ENCODE measurements around the gene OR2AJ1.

The OR2AJ1 gene

GRCh38 chr1:247924868-247925267, at the start of gene OR2AJ1:
OR2AJ1 (plus strand) TSS chr1:247924889; CDS start chr1:247933769, 8,880 bp downstream.
- H3K27me3 ChIP-seq (ENCODE audit: control insufficient read depth, low read length): no peaks in the 10 kb centered on the region
- H3K79me2 ChIP-seq (ENCODE audit: control insufficient read depth, low read length): no peaks in the 10 kb centered on the region
- no peak within 1 kb of the TSS for H3K27ac ChIP-seq (ENCODE audit: low read depth, low read length)
- H3K9me3 ChIP-seq (ENCODE audit: control insufficient read depth, insufficient read depth, low read length): no peaks in the 10 kb centered on the region
- TF ChIP-seq EZH2phosphoT487 (IDR thresholded peaks at IDR 0.05; ENCODE audit: borderline replicate concordance, low read length) (no peak), CTCF (IDR thresholded peaks at IDR 0.05; ENCODE audit: low read depth, low read length, poor library complexity, severe bottlenecking) (no peak)
- H3K36me3 ChIP-seq (ENCODE audit: control insufficient read depth, low read length): no peaks in the 10 kb centered on the region
- H3K9me2 ChIP-seq (replicated peaks; ENCODE audit: control insufficient read depth, low read length): no peaks in the 10 kb centered on the region
- H3K4me1 ChIP-seq (ENCODE audit: control insufficient read depth, low read length): no peaks in the 10 kb centered on the region
- no peaks in the 10 kb centered on the region for H3F3A ChIP-seq (ENCODE audit: control insufficient read depth, insufficient read depth)
- H4K20me1 ChIP-seq (ENCODE audit: control insufficient read depth, insufficient read depth, low read depth, low read length): no peaks in the 10 kb centered on the region
- no peak within 1 kb of the TSS for H3K4me2 ChIP-seq (ENCODE audit: low read length)
- H3K4me3 ChIP-seq (ENCODE audit: low read length): no peak within 1 kb of the TSS

GRCh38 chr1:247883346-247883745, 41.3 kb upstream of the OR2AJ1 start:
- Histone ChIP-seq H4K20me1 (ENCODE audit: control insufficient read depth, insufficient read depth, low read depth, low read length) (no peaks in the 10 kb centered on the region), H3K27me3 (ENCODE audit: control insufficient read depth, low read length) (no peaks in the 10 kb centered on the region), H3K27ac (ENCODE audit: low read depth, low read length) (no peak overlapping the region), H3K36me3 (ENCODE audit: control insufficient read depth, low read length) (no peaks in the 10 kb centered on the region), H3K4me3 (ENCODE audit: low read length) (no peak overlapping the region), H3K79me2 (ENCODE audit: control insufficient read depth, low read length) (no peaks in the 10 kb centered on the region), H3K4me1 (ENCODE audit: control insufficient read depth, low read length) (no peaks in the 10 kb centered on the region), H3K9me2 (replicated peaks; ENCODE audit: control insufficient read depth, low read length) (no peaks in the 10 kb centered on the region), H3K9me3 (ENCODE audit: control insufficient read depth, insufficient read depth, low read length) (no peaks in the 10 kb centered on the region), H3F3A (ENCODE audit: control insufficient read depth, insufficient read depth) (no peaks in the 10 kb centered on the region), H3K4me2 (ENCODE audit: low read length) (no peak overlapping the region)
- TF ChIP-seq EZH2phosphoT487 (IDR thresholded peaks at IDR 0.05; ENCODE audit: borderline replicate concordance, low read length) (no peak), CTCF (IDR thresholded peaks at IDR 0.05; ENCODE audit: low read depth, low read length, poor library complexity, severe bottlenecking) (no peak)

- no peak overlapping the region for H3K27ac ChIP-seq (ENCODE audit: low read depth, low read length)
- H3K4me2 ChIP-seq (ENCODE audit: low read length): no peak overlapping the region
- TF ChIP-seq EZH2phosphoT487 (IDR thresholded peaks at IDR 0.05; ENCODE audit: borderline replicate concordance, low read length) (no peak), CTCF (IDR thresholded peaks at IDR 0.05; ENCODE audit: low read depth, low read length, poor library complexity, severe bottlenecking) (no peak)
- no peaks in the 10 kb centered on the region for H3K9me2 ChIP-seq (replicated peaks; ENCODE audit: control insufficient read depth, low read length)
- H3K4me3 ChIP-seq (ENCODE audit: low read length): no peak overlapping the region
- no peaks in the 10 kb centered on the region for H4K20me1 ChIP-seq (ENCODE audit: control insufficient read depth, insufficient read depth, low read depth, low read length)
- no peaks in the 10 kb centered on the region for H3K27me3 ChIP-seq (ENCODE audit: control insufficient read depth, low read length)
- H3K79me2 ChIP-seq (ENCODE audit: control insufficient read depth, low read length): no peaks in the 10 kb centered on the region
- H3K4me1 ChIP-seq (ENCODE audit: control insufficient read depth, low read length): no peaks in the 10 kb centered on the region
- no peaks in the 10 kb centered on the region for H3F3A ChIP-seq (ENCODE audit: control insufficient read depth, insufficient read depth)
- no peaks in the 10 kb centered on the region for H3K36me3 ChIP-seq (ENCODE audit: control insufficient read depth, low read length)
- no peaks in the 10 kb centered on the region for H3K9me3 ChIP-seq (ENCODE audit: control insufficient read depth, insufficient read depth, low read length)
These were observed 39.8 kb upstream of the OR2AJ1 start for GRCh38 chr1:247884797-247885413.
